Ascending aorta (tissue), 2 donors: ENCODE data around the gene FOXD2. TPM values are rescaled to one million over a fixed set of nuclear protein-coding genes. Genes with fewer than 3 reads are reported as not detected.

Experiments
- DNase-seq, 2 donors: peaks; one replicate each; pipeline ENCODE4 v3.0.0-alpha.2; 2019; ENCODE audit warnings: low spot score in 2 of 2
- H3K27ac ChIP-seq, 2 donors: fragments of 200-600 bp; sonication (generic); one replicate each; pipeline ENCODE4 v1.5.1; 2016 to 2017; ENCODE audit warnings: mild to moderate bottlenecking in 1 of 2
- H3K27me3 ChIP-seq: fragments of 200-600 bp; sonication (generic); one replicate; pipeline ENCODE4 v1.5.1; 2017
- H3K36me3 ChIP-seq, 2 donors: fragments of 200-600 bp; sonication (generic); one replicate each; pipeline ENCODE4 v1.5.1; 2016
- H3K4me1 ChIP-seq, 2 donors: fragments of 200-600 bp; sonication (generic); one replicate each; pipeline ENCODE4 v1.5.1; 2016 to 2017; ENCODE audit warnings: mild to moderate bottlenecking in 1 of 2
- H3K4me3 ChIP-seq, 2 donors: fragments of 200-600 bp; sonication (generic); one replicate each; pipeline ENCODE4 v1.5.1; 2016 to 2017; ENCODE audit warnings: mild to moderate bottlenecking in 1 of 2
- H3K9me3 ChIP-seq, 2 donors: fragments of 200-600 bp; sonication (generic); one replicate each; pipeline ENCODE4 v1.5.1; 2016
- CTCF ChIP-seq, 3 experiments: fragments of 200-600 bp in 2 of 3; fragments of 450-650 bp in 1 of 3; sonication (generic) in 2 of 3; IDR thresholded peaks; one replicate each; pipeline ENCODE4 v1.5.1; 2016 to 2019; ENCODE audit warnings: antibody characterized with exemption in 3 of 3, mild to moderate bottlenecking in 1 of 3, moderate library complexity in 1 of 3
- intact Hi-C: fragments of 100-400 bp; cut with DNase I; formaldehyde crosslinking; loops from one replicate; pipeline ENCODE4 v1.15.1; 2023
- total RNA-seq: library from RNA; depleted of rRNA; stranded (reverse); fragments of >200 nt; gene quantifications from one replicate; pipeline ENCODE4 v1.1.0, GENCODE V29; 2016

Gene FOXD2
- total RNA-seq, 1 donor from 2014 or later: 1.3 TPM

- Histone ChIP-seq H3K4me3 (peak overlapping the region; percentile 44 to 54), H3K27me3 (peaks cover 4% of the 10 kb centered on the region), H3K9me3 (no peaks in the 10 kb centered on the region), H3K36me3 (no peaks in the 10 kb centered on the region), H3K27ac (no peak overlapping the region), H3K4me1 (no peaks in the 10 kb centered on the region)
- DNase-seq: no peak
- intact Hi-C loops: no loop called here
- no peak for TF ChIP-seq CTCF (IDR thresholded peaks at IDR 0.05)
These were observed 21.3 kb upstream of the FOXD2 start for GRCh38 chr1:47416319-47417169.

GRCh38 chr1:47417170-47418044, 20.4 kb upstream of the FOXD2 start:
- peaks cover 4% of the 10 kb centered on the region for H3K27me3 ChIP-seq
- DNase-seq: no peak
- no peaks in the 10 kb centered on the region for H3K36me3 ChIP-seq
- no peak for TF ChIP-seq CTCF (IDR thresholded peaks at IDR 0.05)
- intact Hi-C loops: no loop called here
- H3K27ac ChIP-seq: no peak overlapping the region
- no peaks in the 10 kb centered on the region for H3K4me1 ChIP-seq
- peak overlapping the region; percentile 44 to 54 for H3K4me3 ChIP-seq
- no peaks in the 10 kb centered on the region for H3K9me3 ChIP-seq

GRCh38 chr1:47418122-47418521, 19.7 kb upstream of the FOXD2 start:
- no peak for DNase-seq
- H3K9me3 ChIP-seq: no peaks in the 10 kb centered on the region
- H3K4me3 ChIP-seq: no peak overlapping the region
- peaks cover 4% of the 10 kb centered on the region for H3K27me3 ChIP-seq
- H3K27ac ChIP-seq: no peak overlapping the region
- no peaks in the 10 kb centered on the region for H3K36me3 ChIP-seq
- intact Hi-C loops: no loop called here
- H3K4me1 ChIP-seq: no peaks in the 10 kb centered on the region
- TF ChIP-seq CTCF (IDR thresholded peaks at IDR 0.05): no peak

GRCh38 chr1:47418681-47419325, 19.0 kb upstream of the FOXD2 start:
- H3K9me3 ChIP-seq: no peaks in the 10 kb centered on the region
- DNase-seq: no peak
- no peak overlapping the region for H3K27ac ChIP-seq
- H3K4me3 ChIP-seq: no peak overlapping the region
- H3K4me1 ChIP-seq: no peaks in the 10 kb centered on the region
- no peaks in the 10 kb centered on the region for H3K36me3 ChIP-seq
- intact Hi-C loops: no loop called here
- H3K27me3 ChIP-seq: peaks cover 4% of the 10 kb centered on the region
- no peak for TF ChIP-seq CTCF (IDR thresholded peaks at IDR 0.05)

GRCh38 chr1:47420547-47420946, 17.3 kb upstream of the FOXD2 start:
- Histone ChIP-seq H3K9me3 (no peaks in the 10 kb centered on the region), H3K27me3 (peaks cover 4% of the 10 kb centered on the region), H3K27ac (no peak overlapping the region), H3K36me3 (no peaks in the 10 kb centered on the region), H3K4me1 (no peaks in the 10 kb centered on the region), H3K4me3 (no peak overlapping the region)
- no peak for TF ChIP-seq CTCF (IDR thresholded peaks at IDR 0.05)
- intact Hi-C loops: loop anchor here (5.0 kb wide), 2 partner anchors 228 to 243 kb away; partner anchors contain the start of gene PDZK1IP1
- no peak for DNase-seq
